Left ventricle myocardium inferior (tissue), 1 donor: ENCODE measurements around the gene STK10. TPM values are rescaled to one million over a fixed set of nuclear protein-coding genes. Genes with fewer than 3 reads are reported as not detected.

ENCODE experiments used
- DNase-seq: peaks from one replicate; pipeline ENCODE4 v3.0.0-alpha.2; 2020
- H3K27ac ChIP-seq: fragments of 200-600 bp; replicated peaks from 2 replicates; pipeline ENCODE4 v1.8.0; 2021
- H3K27me3 ChIP-seq: fragments of 200-600 bp; 2 replicates; pipeline ENCODE4 v1.8.0; 2021; ENCODE audit warnings: low read depth
- H3K36me3 ChIP-seq: fragments of 200-600 bp; 2 replicates; pipeline ENCODE4 v1.8.0; 2021
- H3K4me1 ChIP-seq: fragments of 200-600 bp; 2 replicates; pipeline ENCODE4 v1.8.0; 2021
- H3K4me3 ChIP-seq: fragments of 200-600 bp; 2 replicates; pipeline ENCODE4 v1.8.0; 2021; ENCODE audit warnings: mild to moderate bottlenecking, moderate library complexity
- H3K9me3 ChIP-seq: fragments of 200-600 bp; replicated peaks from 2 replicates; pipeline ENCODE4 v1.8.0; 2021
- intact Hi-C: fragments of 100-400 bp; cut with micrococcal nuclease; formaldehyde crosslinking; loops from one replicate; pipeline ENCODE4 v1.11.0; 2022
- long read RNA-seq: library from polyadenylated mRNA; unstranded; transcript quantifications from one replicate; pipeline ENCODE4 v2.0.0, GENCODE V29; 2021
- total RNA-seq: library from RNA; stranded (reverse); fragmentation: NEBNext Ultra II Directional; extraction: Animal tissue kit (Norgen Biotek cat#: 25700); gene quantifications from one replicate; pipeline ENCODE4 v1.2.1, GENCODE V29; 2021
- TF ChIP-seq, protein P1 (sequence below): fragments of 200-600 bp; IDR thresholded peaks from 2 replicates; pipeline ENCODE4 v1.8.0; 2021; ENCODE audit warnings: antibody characterized with exemption, mild to moderate bottlenecking, borderline replicate concordance
- donor health status: DM: no; HTN: yes; CAD: no; lungs with severe emphysema.

Gene STK10
- 5.3 TPM for total RNA-seq
- long read RNA-seq, full-length matches to known transcripts: 9 of 13 reads
- long read RNA-seq, partial matches to known transcripts: 0 of 13 reads
- long read RNA-seq, other reads (novel, unspliced or antisense): 4 of 13 reads

GRCh38 chr5:172188033-172188892 lies at the start of gene STK10:
Gene STK10 (minus strand): TSS chr5:172188224. CDS start chr5:172188042, 182 bp downstream.
- peak within 1 kb of the TSS; percentile 88 for H3K4me3 ChIP-seq
- no peaks in the 10 kb centered on the region for H3K9me3 ChIP-seq
- no peaks in the 10 kb centered on the region for H3K36me3 ChIP-seq
- H3K27me3 ChIP-seq: no peaks in the 10 kb centered on the region
- intact Hi-C loops: no loop called here
- DNase-seq: peak; percentile 94
- TF ChIP-seq, protein P1, sequence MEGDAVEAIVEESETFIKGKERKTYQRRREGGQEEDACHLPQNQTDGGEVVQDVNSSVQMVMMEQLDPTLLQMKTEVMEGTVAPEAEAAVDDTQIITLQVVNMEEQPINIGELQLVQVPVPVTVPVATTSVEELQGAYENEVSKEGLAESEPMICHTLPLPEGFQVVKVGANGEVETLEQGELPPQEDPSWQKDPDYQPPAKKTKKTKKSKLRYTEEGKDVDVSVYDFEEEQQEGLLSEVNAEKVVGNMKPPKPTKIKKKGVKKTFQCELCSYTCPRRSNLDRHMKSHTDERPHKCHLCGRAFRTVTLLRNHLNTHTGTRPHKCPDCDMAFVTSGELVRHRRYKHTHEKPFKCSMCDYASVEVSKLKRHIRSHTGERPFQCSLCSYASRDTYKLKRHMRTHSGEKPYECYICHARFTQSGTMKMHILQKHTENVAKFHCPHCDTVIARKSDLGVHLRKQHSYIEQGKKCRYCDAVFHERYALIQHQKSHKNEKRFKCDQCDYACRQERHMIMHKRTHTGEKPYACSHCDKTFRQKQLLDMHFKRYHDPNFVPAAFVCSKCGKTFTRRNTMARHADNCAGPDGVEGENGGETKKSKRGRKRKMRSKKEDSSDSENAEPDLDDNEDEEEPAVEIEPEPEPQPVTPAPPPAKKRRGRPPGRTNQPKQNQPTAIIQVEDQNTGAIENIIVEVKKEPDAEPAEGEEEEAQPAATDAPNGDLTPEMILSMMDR: peak; percentile 93
- H3K27ac ChIP-seq: peak within 1 kb of the TSS; percentile 94
- H3K4me1 ChIP-seq: peaks cover 45% of the 10 kb centered on the region

DNA sequence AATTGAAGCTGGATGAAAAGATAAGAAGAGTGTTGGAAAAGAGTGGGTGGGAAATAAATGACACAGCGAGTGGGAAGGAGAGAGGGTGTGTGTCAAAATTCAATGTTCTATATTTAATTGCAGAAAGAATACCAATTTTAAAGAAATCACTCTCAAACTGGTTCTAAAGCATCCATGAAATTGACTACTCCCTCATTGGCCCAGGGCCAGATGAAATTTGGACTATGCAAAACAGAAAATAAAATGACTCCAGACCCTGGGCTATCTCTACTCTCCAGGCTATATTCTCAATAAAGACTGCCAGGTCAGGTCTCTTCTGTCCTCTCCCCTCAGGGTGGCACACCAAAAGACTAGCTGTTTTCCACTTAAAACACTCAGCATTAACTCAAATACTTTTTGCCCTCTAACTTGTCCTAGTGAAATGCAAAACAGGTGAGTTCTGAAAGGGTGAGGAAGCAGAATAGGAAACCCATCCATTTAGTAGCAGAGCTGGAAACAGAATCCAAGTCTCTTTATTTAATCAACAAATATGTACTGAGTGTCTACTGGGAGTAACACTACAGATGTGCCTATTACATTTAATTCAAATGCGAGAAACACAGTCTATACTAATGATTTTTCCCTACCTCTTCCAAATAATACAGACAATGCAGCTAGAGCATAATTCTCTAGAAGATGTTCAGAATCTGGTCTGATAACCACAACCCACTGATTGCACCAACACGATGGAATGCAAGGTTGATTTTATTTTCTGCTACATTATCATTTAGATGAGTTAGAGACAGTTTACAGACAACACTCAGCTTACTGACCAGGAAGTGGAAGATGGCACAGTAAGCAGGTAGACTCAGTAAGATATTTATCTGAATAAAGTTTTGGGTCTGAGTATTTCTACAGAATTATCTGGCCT lies 48.1 kb upstream of the STK10 start:
- H3K27ac ChIP-seq: no peak overlapping the region

GRCh38 chr5:172235132-172235780 lies 47.2 kb upstream of the STK10 start:
- intact Hi-C loops: no loop called here
- Histone ChIP-seq H3K9me3 (no peaks in the 10 kb centered on the region), H3K4me3 (no peak overlapping the region), H3K36me3 (peaks cover 40% of the 10 kb centered on the region), H3K27ac (no peak overlapping the region), H3K27me3 (no peaks in the 10 kb centered on the region), H3K4me1 (peaks cover 24% of the 10 kb centered on the region)
- no peak for DNase-seq
- TF ChIP-seq, protein P1: no peak

More for the DNA sequence above, 48.1 kb upstream of the STK10 start:
- no peaks in the 10 kb centered on the region for H3K27me3 ChIP-seq
- DNase-seq: no peak
- H3K36me3 ChIP-seq: peaks cover 31% of the 10 kb centered on the region
- H3K4me1 ChIP-seq: peaks cover 24% of the 10 kb centered on the region
- intact Hi-C loops: no loop called here
- H3K9me3 ChIP-seq: no peaks in the 10 kb centered on the region
- no peak overlapping the region for H3K4me3 ChIP-seq
- TF ChIP-seq, protein P1: no peak

DNA sequence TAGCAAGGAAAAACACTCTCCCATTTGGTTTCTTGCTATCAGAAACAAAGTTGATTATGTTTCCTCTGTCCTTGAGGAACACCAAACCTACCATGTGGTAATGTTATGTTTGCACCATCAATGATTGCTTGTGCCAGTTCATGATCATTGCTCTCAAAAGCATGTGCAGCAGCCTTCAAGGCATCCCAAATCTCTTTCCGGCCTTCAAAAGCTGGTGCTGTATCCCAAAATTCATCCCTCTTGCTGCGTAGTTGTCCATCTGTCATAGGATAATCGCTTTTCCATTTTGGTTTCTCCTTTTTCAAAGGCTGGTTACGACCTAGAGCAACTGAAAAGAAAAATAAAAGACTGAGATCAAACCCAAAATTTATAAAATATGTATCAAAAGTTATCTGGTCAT lies 46.0 kb upstream of the STK10 start:
- no peak for DNase-seq
- Histone ChIP-seq H3K4me1 (peaks cover 24% of the 10 kb centered on the region), H3K27me3 (no peaks in the 10 kb centered on the region), H3K27ac (no peak overlapping the region), H3K9me3 (no peaks in the 10 kb centered on the region), H3K36me3 (peaks cover 49% of the 10 kb centered on the region), H3K4me3 (no peak overlapping the region)
- TF ChIP-seq, protein P1: no peak
- intact Hi-C loops: no loop called here

DNA sequence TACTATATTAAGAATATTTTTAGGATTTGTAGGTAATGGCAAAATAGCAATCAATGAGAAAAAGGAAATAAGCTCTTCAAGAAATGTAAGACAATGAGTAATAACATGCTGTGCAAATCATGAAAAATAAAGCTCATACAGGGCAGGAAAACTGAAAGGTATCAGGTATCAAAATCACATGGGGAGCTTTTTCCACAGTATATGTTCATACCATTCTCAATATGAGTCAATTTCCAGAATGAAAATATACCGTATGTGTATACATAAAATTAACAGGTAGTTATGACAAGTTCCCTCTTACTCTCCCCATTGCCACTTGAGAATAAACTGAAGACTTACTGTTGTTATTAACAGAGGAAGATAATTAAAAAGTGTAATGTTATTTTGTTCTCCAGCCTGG lies 41.9 kb upstream of the STK10 start:
- intact Hi-C loops: no loop called here
- H3K36me3 ChIP-seq: peaks cover 49% of the 10 kb centered on the region
- TF ChIP-seq, protein P1: no peak
- no peaks in the 10 kb centered on the region for H3K9me3 ChIP-seq
- H3K4me1 ChIP-seq: peaks cover 2% of the 10 kb centered on the region
- DNase-seq: no peak
- no peaks in the 10 kb centered on the region for H3K27me3 ChIP-seq
- no peak overlapping the region for H3K4me3 ChIP-seq
- H3K27ac ChIP-seq: no peak overlapping the region
